Inflammatory macrophage treated with lipopolysaccharide for 1 hour (primary cell): Measurements from ENCODE around the gene SULT1A3.
"Not testable (repeated sequence)": the region's sequence is repeated elsewhere in the genome, so short reads cannot be mapped to it uniquely, and the experiment has no call there.

ENCODE experiments used
- DNase-seq, 2 donors: peaks; one replicate each; pipeline ENCODE4 v3.0.0-alpha.2; 2020 to 2022

Gene SULT1A3

GRCh38 chr16:30187556-30187865, 11.5 kb upstream of the SULT1A3 start:
- DNase-seq: no peak

- no peak for DNase-seq
Measured at GRCh38 chr16:30187971-30188561, 11.0 kb upstream of the SULT1A3 start.

DNA sequence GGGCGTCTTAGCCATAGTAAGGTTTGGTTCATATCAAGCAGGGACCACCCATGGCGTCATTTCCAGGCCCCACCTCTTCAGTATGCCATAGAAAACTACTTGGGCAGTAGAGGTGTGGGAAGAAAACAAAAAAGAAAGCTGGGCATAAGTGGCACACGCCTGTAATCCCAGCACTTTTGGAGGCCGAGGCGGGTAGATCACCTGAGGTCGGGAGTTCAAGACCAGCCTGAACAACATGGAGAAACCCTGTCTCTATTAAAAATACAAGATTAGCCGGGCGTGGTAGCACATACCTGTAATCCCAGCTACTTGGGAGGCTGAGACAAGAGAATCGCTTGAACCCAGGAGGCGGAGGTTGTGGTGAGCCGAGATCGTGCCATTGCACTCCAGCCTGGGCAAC, 7.9 kb upstream of the SULT1A3 start:
- not testable (repeated sequence) for DNase-seq

DNA sequence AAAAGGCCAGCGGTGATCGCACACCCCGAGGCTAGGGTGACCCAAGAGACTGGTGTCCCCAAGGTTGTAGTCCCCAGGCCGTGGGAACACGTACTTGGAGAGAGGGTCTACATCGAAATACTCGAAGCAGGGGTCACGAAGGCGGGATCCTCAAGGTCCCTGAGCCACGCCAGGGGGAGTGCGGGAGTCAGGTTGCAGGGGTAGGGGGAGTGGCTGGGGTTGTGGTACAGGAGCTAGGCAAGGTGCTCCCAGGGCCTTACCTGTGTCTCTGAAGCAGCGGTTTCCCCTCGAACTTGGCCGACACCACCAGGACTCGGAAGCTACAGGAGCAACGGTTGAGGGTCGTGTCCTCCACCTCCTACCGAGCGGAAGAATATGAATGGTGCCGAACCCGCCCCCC, 6.0 kb upstream of the SULT1A3 start:
- DNase-seq: not testable (repeated sequence)

DNA sequence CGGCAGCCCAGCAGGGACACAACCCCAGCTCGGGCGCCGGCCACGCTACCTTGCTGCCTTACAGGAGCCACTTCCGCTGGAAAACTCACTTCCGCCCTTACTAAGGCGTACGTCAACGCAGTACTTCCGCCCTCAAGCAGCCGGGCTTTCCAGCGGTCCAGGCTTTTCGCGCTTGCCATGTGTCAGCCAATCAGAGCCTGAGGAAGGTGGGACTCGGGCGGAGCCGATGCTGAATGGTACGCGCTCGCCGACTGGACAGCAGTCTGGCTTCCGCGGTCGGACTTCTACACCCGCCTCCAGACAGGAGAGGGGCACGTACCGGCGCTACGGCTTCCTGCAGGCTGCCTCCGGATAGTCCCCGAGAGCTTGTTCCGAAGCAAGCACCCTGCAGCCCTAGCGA, 5.4 kb upstream of the SULT1A3 start, which contains the start of the genes BOLA2B and SLX1A:
BOLA2B (minus strand) TSS at position 52 of the 400 bp plus-strand sequence. CDS start 71 bp downstream, outside the sequence.
SLX1A (plus strand) TSS at position 261 of the 400 bp plus-strand sequence. CDS start 210 bp downstream, outside the sequence.
- not testable (repeated sequence) for DNase-seq

DNA sequence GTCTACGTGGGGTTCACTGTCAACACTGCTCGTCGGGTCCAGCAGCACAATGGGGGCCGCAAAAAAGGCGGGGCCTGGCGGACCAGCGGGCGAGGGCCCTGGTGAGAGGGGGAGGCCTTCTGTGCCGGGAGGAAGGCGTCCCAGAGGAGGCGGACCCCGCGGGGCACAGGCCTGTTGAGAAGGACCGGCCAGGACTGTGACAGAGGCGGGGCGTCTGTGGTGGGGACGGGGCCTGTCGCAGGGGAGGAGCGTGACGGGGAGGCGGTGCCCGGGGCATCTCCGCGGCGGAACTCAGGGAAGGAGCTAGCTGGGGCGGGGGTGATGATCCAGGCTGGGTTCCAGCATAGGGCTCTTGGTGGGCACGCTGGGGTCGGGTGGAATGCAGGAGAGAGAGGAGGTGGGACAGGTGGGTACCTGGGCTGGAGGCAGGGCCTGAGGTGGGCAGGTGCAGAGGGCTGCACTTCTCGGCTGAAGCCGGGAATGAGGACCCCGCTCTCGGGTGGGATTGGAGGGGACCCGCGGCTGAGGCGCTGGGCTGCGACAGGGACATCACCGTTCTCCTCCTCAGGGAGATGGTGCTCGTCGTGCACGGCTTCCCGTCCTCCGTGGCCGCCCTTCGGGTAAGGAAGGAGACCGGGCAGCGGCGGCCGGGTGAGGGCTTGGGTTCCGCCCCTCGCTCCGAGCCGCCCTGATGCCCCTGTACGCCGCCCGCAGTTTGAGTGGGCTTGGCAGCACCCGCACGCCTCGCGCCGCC, 4.7 kb upstream of the SULT1A3 start:
- DNase-seq: not testable (repeated sequence)

GRCh38 chr16:30197001-30197400, 2.1 kb upstream of the SULT1A3 start:
- not testable (repeated sequence) for DNase-seq

GRCh38 chr16:30199608-30200343, 721 bp downstream of the SULT1A3 start:
- DNase-seq: not testable (repeated sequence)

DNA sequence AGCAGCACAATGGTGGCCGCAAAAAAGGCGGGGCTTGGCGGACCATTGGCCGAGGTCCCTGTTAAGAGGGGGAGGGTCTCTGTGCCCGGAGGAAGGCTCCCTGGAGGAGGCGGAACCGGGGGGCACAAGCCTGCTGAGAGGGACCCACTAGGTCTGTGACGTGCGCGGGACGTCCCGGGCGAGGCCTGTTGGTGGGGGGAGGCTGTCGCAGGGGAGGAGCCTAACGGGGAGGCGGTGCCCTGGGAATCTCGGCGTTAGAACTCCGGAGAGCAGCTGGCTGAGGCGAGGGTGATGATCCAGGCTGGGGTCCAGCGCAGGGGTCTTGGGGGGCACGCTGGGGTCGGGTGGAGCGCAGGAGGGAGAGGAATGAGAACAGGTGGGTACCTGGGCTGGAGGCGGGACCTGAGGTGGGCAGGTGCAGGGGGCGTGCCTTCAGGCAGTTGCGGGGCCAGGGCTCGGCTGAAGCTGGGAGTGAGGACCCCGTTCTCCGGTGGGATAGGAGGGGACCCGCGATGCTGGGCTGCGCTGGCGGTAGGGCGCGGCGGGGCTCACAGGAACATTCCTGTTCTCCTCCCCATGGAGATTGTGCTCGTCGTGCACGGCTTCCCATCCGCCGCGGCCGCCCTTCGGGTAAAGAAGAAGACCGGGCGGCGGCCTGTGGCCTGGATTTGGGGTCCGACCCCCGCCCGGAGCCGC, 6.6 kb downstream of the SULT1A3 start:
- DNase-seq: not testable (repeated sequence)

- DNase-seq: not testable (repeated sequence)
Measured at GRCh38 chr16:30206252-30206651, 7.2 kb downstream of the SULT1A3 start.

GRCh38 chr16:30207063-30207704, 8.1 kb downstream of the SULT1A3 start:
- not testable (repeated sequence) for DNase-seq

DNA sequence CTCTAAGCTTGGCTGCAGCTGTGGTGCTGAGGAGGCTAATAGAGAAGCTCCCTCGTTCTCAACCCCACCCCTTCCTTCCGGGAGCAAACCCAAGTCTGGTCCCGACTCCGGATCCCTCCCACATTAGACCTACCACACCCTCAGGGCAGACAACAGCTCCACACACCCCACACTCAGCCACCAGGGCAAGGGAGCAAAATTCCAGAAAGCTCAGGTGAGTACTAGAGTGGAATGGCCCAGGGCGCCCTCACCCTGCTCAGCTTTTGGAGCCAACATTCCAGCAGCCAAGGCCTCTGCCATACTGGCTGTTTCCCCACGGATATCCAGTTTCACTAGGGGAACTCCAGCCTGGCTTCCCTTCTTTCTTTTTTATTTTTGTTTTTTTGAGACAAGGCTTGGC, 10.0 kb downstream of the SULT1A3 start:
- DNase-seq: not testable (repeated sequence)

- not testable (repeated sequence) for DNase-seq
Measured at GRCh38 chr16:30211414-30211813, 12.4 kb downstream of the SULT1A3 start.

DNA sequence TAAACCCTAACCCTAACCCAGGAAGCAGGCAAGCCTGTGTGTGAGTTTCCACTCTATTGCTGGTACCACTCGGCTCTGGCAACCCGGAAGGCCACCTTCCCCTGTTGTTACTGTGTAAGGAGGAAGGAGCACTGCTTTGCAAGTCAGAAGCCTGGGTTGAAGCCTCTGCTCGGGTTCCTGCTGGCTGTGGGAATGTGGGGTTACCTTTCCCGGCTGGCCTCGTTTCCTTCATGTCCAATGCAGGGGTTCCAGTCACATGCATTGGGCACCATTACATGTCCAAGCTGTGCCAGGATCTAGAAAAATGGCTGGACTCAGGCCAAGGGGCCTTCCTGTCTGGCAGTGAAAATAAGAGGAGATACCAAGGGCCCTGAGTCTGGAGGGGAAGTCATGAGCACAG, 18.0 kb downstream of the SULT1A3 start:
- DNase-seq: not testable (repeated sequence)

DNA sequence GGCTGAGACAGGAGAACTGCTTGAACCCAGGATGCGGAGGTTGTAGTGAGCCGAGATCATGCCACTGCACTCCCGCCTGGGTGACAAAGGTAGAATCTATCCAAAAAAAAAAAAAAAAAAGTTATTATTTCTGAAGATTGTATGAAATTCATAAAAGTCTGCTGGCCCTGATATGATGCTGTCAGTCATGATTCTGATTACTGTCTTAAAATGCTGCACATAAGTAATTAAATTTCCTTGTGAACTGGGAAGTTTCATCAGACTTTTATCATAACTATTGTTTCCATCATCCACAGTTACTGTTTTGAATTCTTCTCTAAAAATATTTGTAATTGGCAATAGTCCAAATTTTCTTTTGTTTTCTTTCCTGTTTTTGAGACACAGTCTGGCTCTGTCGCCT, 49.3 kb downstream of the SULT1A3 start, which contains the start of gene NPIPB13:
NPIPB13 (minus strand) TSS at position 101 of the 400 bp plus-strand sequence. CDS start 2,906 bp downstream, outside the sequence.
- not testable (repeated sequence) for DNase-seq
